GM13976 (cell line): Measurements from ENCODE around the gene CLCNKB.

Experiments used
- DNase-seq: peaks from one replicate; pipeline ENCODE4 v3.0.0; 2012; ENCODE audit warnings: low spot score
- CTCF ChIP-seq: IDR thresholded peaks from 2 replicates; pipeline ENCODE4 v1.5.1; 2012; ENCODE audit warnings: borderline replicate concordance, mild to moderate bottlenecking; ENCODE audit not compliant: insufficient read depth; ENCODE audit errors: extremely low read depth, missing control alignments, control extremely low read depth
- in situ Hi-C: fragments of 300-500 bp; cut with MboI; formaldehyde crosslinking; loops from one replicate; pipeline ENCODE4 v1.12.0; 2022; ENCODE audit warnings: low sequenced_read_pairs, mixed read lengths, inconsistent platforms; ENCODE audit not compliant: unreplicated experiment

Gene CLCNKB

GRCh38 chr1:16015491-16015890, 28.1 kb upstream of the CLCNKB start:
- in situ Hi-C loops: no loop called here
- DNase-seq: no peak
- no peak for TF ChIP-seq CTCF

GRCh38 chr1:16015960-16016901, 27.4 kb upstream of the CLCNKB start:
- in situ Hi-C loops: no loop called here

GRCh38 chr1:16017076-16017460, 26.5 kb upstream of the CLCNKB start:
- no peak for DNase-seq
- no peak for TF ChIP-seq CTCF
- in situ Hi-C loops: no loop called here

More at GRCh38 chr1:16015960-16016901, 27.4 kb upstream of the CLCNKB start:
- TF ChIP-seq CTCF: no peak
- peak; percentile 47 for DNase-seq

- DNase-seq: peak; percentile 51
- in situ Hi-C loops: no loop called here
These were observed 25.9 kb upstream of the CLCNKB start, which contains the start of gene HSPB7 for GRCh38 chr1:16017461-16018303. HSPB7 (minus strand) TSS chr1:16018043; CDS start chr1:16017963, 80 bp downstream.

GRCh38 chr1:16018308-16018707, 25.3 kb upstream of the CLCNKB start:
- in situ Hi-C loops: no loop called here
- no peak for DNase-seq
- no peak for TF ChIP-seq CTCF

More at GRCh38 chr1:16017461-16018303, 25.9 kb upstream of the CLCNKB start, which contains the start of gene HSPB7:
- TF ChIP-seq CTCF: no peak
